HG02763 (cell line): ENCODE data around the gene TAF1B.

ENCODE experiments used
- ATAC-seq: cut with Tn5 transposase; IDR thresholded peaks from one replicate; pipeline ENCODE4 v1.9.1; 2021; ENCODE audit warnings: mild to moderate bottlenecking, moderate library complexity; ENCODE audit not compliant: unreplicated experiment

Gene TAF1B

GRCh38 chr2:9843229-9844035 lies at the start of gene TAF1B:
TSS of gene TAF1B (plus strand) at chr2:9843474. CDS start at chr2:9843542, 68 bp downstream.
- ATAC-seq = peak; percentile 81

DNA sequence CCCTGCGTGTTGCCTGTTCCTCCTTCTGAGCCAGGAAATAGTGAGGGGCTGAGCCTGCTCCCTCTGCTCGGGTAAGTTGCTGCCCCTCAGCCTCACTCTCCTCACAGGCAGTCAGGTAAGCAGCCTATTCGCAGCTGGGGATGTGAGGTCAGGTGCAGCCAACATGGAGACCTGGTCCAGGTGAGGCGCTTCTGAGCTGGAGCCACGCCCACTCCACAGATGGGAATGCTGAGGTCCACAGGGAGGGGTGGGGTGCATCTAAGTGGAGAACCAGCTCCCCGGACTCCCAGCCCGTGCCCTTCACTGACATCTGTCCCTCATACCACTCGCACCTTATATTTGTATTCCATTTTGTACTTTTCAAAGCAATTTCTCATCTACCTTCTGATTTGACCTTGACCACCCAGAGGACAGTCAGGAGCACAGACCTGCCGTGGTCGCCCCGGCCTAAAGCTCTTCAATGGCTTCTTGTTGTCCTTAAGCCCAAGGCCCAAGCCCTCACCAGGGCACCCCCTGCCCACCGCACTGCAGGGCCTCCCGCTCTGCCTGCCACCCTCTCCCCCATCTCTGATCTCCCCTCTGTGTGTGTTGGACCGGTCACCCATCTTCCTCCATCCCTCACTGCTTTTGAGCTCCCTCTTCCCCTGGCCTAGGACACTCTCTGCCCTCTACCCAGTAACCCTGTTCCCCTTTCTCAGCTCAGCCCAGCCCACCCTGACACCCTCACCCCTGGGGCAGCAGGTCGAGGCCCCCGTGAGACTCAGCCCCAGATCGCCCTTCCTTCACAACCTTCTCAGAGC lies 49.2 kb upstream of the TAF1B start:
- no peak for ATAC-seq

DNA sequence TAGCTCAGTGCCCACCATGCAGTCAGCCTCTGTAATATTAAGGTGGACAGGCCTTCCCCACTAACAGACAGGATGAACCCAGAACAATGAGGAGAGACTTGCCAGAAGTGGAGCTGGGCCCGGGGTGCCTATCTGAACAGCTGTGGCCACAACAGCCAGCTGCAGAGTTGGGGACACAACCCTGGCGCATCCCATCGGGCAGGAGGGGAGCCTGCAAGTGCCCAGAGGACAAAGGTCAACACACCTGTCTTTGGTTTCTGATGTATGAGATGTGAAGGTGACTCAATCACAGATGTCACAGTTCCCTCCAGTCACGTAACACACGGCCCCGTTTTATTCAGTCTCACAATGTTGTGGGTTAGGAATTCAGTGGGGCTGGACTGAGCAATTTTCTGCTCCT lies 48.2 kb upstream of the TAF1B start:
- ATAC-seq = no peak

GRCh38 chr2:9796056-9797010 lies 46.9 kb upstream of the TAF1B start:
- no peak for ATAC-seq

DNA sequence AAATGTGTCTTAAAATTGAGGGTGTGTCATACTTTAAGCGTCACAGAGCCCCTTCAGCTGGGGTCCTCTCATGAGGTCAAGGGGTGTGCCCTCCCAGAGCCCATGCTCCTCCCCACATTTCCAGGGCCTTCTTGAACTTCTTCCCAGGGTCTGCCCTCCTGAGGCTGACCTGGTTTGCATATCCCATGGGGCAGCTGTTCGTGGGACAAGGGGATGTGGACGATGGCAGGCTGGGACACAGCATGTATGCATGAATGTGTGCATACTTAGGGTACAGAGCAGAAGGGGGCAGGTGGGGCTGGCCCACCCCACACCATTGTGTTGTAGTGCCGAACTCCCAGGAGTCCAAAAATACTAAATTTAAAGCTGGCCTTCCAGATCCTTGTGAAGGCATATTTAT lies 46.2 kb upstream of the TAF1B start:
- no peak for ATAC-seq

DNA sequence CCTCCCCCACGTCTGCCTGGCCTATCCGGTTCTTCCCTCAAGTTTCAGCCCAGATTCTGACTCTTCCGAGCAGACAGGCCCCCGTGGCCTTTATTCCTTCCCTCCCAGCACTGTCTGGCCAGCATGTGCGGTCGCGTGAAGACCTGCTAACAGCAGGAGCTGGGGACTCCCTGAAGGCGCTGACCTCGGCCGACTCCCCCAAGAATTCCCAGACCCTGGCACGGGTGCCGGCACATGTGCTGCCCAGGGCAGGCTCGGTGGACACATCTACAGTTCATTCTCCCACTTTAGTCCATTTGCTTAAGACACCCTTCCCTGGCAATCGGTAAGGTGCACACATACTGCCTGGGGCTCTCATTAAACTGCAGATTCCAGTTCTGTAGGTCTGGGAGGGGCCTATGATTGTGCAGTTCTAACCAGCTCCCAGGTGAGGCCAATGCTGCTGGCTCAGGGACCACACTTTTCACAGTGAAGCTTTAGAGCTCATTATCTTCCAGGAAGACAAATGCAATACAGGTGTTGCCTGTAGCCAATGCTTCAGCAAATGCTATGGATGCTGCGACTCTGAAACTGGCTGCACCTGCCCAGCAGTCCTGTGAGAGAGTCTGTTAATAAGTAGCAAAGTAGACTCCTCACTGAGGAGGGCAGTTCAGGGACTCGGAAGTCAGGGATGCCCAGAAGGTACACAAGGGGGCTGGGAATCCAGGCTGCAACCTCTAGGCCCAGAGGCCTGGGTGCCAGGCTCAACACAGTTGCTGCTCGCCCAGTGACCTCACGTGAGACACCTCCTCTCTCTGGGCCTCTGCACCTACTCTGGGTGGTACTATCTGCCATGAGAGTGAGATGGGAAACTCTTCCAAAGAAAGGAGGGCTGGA lies 45.4 kb upstream of the TAF1B start:
- no peak for ATAC-seq

GRCh38 chr2:9799011-9799596 lies 44.2 kb upstream of the TAF1B start:
- ATAC-seq = no peak

DNA sequence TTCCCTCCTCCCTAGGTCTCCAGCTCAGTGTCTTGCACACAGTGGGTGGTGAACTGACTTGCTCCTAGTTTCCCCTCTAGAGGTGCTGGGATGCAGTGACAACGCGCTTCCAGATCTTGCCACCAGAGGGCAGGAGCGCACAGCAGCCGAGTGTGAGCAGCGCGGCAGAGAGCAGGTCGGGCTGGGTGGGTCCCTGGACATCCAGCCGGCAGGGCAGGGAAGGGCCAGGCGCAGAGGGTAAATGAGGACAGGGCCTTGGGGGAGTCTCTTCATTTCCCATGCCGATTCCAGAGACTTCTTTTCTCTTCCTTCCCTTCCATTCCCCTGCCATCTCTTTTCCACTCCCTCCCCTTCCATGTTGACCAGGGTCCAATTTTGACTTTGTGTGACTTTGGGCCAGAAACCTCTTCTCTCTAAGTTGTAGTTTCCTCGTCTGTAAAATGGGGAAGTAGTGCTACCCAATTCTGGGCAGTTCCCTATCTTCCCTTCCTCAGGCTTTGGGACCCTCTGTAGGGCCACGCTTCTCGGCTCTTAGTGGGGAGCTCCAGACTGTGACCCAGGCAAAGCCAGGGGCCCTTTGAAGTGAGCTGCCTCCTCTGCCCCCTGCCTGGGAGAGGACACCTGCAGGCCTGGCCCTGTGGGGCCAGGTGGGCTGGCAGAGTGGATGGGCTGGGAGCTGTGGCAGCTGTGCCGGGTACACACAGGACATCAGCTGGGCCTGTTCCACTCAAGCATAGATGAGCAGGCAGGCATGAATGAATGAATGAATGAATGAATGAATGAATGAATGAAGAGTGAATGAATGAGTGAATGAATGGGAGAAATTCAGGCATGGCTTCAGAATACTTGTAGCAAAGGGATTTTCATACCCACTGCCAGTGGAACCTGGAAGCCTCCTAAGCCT lies 43.3 kb upstream of the TAF1B start:
- ATAC-seq = peak; percentile 62

DNA sequence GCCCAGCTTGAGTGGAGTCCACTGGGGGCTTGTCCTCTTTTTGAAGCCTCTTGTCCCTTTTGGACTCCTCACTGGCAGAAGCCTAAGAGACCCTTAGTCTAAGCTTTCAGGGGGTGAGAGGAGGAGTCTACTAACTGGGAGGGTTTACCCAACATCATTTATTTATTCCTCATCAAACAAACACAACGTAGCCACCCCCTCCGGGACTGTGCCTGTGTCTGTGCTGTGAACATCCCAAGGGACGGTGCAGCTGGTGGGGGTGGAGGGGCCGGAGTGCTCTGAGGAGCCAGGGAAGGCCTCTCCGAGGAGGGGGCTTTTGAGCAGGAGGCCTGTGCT lies 42.7 kb upstream of the TAF1B start:
- ATAC-seq = no peak

- no peak for ATAC-seq
These were observed 42.1 kb upstream of the TAF1B start for GRCh38 chr2:9800975-9801726.

- no peak for ATAC-seq
These were observed 40.7 kb upstream of the TAF1B start for GRCh38 chr2:9802576-9802993.

DNA sequence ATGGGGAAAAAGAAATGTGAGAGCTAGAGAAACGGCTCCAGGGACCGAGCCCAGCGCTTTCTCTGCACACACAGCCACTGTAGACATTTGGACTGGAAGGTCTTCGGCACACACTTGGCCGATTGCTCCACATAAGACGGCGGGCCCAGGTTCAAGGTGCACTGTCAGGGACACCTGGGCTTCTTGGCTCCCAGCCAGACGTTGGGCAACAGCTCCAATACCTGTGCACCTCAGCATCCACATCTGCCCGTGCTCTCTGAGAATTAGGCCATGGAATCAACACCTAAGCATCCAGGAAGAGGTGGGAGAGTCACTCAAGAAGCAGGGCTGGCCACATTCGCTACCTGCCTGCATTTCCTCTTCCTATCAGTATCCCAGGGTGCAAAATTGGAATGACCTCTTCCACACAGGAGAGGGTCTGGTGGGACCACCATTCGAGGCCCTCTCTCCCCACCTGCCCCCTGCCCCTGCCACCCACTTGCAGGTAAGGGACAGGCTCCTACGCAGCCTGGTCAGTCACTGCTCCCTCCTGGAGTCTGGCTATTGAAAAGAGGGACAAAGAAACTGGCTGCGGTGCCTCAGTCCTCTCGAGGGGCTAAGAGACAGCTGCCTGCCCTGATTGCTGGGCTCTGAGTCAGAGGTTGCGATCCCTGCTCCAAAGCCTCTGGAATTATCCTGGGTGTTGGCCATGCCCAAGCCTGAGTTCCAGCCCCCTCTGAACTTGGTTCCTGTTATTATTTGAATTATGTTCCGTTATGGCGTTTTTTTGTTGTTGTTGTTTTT lies 40.1 kb upstream of the TAF1B start:
- ATAC-seq = no peak

GRCh38 chr2:9805435-9806297 lies 37.6 kb upstream of the TAF1B start:
- ATAC-seq = no peak

DNA sequence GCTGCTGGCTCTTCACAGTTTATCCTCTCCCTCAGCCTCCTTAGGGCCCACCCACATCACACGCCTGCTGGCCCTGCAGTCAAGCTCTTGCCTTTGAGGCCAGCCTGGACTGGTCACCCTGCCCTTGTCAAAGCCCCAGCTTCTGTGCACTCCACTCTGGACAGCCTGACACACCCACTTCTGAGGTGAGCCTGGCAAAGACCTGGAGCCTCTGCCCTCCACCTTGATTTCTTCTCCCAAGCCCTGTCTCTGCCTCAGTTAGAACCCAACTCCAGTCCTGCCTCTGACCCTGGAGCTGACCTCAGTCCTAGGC lies 37.0 kb upstream of the TAF1B start:
- ATAC-seq = no peak

- no peak for ATAC-seq
These were observed 36.6 kb upstream of the TAF1B start for GRCh38 chr2:9806656-9807055.

DNA sequence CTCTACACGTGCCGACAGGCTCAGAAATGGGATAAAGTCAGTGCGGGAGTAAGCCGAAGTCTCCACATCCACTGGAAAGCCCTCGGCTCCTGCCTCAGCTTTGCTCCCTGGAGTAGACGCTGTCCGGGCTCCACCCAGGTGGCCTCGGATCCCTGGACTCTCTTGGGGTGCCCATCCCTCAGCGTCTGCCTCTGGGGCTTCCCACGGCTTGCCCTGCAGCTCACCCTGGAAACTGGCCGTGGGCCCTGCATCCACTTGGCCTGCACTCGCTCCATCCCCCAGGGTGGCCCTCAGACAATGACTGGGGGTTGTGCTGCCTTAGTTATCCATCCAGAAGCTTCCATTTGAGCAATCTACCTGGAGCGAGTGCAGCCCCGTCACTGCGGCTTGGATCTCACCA lies 36.2 kb upstream of the TAF1B start:
- no peak for ATAC-seq
